ENCODE measurements around the gene HSF4.

GRCh38 chr16:67117716-67118115, 46.8 kb upstream of the HSF4 start:
- no peak for TF ChIP-seq RELA (CRISPR knock-in tag; IDR thresholded peaks at IDR 0.05; ENCODE audit: borderline replicate concordance)
- TF ChIP-seq, protein P1, sequence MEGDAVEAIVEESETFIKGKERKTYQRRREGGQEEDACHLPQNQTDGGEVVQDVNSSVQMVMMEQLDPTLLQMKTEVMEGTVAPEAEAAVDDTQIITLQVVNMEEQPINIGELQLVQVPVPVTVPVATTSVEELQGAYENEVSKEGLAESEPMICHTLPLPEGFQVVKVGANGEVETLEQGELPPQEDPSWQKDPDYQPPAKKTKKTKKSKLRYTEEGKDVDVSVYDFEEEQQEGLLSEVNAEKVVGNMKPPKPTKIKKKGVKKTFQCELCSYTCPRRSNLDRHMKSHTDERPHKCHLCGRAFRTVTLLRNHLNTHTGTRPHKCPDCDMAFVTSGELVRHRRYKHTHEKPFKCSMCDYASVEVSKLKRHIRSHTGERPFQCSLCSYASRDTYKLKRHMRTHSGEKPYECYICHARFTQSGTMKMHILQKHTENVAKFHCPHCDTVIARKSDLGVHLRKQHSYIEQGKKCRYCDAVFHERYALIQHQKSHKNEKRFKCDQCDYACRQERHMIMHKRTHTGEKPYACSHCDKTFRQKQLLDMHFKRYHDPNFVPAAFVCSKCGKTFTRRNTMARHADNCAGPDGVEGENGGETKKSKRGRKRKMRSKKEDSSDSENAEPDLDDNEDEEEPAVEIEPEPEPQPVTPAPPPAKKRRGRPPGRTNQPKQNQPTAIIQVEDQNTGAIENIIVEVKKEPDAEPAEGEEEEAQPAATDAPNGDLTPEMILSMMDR (IDR thresholded peaks at IDR 0.05) = no peak
- TF ChIP-seq MAX (CRISPR knock-in tag; IDR thresholded peaks at IDR 0.05) = no peak
- TF ChIP-seq ZNF121 (CRISPR knock-in tag; IDR thresholded peaks at IDR 0.05) = no peak
- TF ChIP-seq CBFB (CRISPR knock-in tag; IDR thresholded peaks at IDR 0.05; ENCODE audit: low read depth) = no peak
- TF ChIP-seq, protein P2, sequence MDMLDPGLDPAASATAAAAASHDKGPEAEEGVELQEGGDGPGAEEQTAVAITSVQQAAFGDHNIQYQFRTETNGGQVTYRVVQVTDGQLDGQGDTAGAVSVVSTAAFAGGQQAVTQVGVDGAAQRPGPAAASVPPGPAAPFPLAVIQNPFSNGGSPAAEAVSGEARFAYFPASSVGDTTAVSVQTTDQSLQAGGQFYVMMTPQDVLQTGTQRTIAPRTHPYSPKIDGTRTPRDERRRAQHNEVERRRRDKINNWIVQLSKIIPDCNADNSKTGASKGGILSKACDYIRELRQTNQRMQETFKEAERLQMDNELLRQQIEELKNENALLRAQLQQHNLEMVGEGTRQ (CRISPR knock-in tag; IDR thresholded peaks at IDR 0.05) = no peak
- TF ChIP-seq ETV6 (CRISPR knock-in tag; IDR thresholded peaks at IDR 0.05) = no peak
- no peak for TF ChIP-seq ELF4 (CRISPR knock-in tag; IDR thresholded peaks at IDR 0.05; ENCODE audit: low read depth)
- no peak for TF ChIP-seq CREB1 (CRISPR knock-in tag; IDR thresholded peaks at IDR 0.05)
